ENCODE results near the gene RPS27. TPM values are rescaled to one million over a fixed set of nuclear protein-coding genes. Genes with fewer than 3 reads are reported as not detected.

RPS27 gene
- total and polyA plus RNA-seq, 2 of the 13 experiments (the other 11 are each of a cell fraction or from before 2014, with no cell fraction given), result 3,737 to 9,964 TPM

DNA sequence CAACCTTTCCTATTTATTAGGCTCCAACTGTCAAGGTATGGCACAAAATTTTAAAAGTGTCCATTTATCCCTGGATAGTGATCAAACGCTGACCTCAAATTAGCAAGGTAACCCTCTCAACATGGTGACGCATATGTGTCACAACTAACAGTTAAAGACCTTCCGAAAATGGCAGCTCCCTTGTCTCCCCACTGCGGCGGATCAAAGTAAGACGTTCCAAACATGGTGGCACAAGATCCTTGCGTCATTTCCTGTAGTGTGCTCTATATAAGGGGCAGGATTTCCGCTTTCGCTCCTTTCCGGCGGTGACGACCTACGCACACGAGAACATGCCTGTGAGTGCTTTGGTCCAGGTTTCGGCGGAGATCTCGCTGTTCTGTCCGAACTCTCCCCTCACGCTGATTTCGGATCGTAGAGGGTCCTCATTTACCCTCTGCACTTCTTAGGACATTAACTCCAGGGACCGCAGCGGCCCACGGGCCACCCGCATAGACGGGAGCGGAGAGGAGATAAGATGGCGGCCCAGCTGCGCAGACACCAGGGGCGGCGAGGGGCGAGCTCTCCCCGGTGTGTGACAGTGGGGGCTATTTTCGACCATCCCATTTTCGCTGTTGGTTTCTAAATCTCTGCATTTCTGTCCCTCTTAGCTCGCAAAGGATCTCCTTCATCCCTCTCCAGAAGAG, at the start of gene RPS27 (continued):
- peak; percentile 93; the same call in 1 of the 2 replicates for TF ChIP-seq ZNF678 (CRISPR knock-in tag; IDR thresholded peaks at IDR 0.05)
- no peak for TF ChIP-seq MBD4 (IDR thresholded peaks at IDR 0.05; ENCODE audit: borderline replicate concordance, low read length)
- TF ChIP-seq, protein P1, sequence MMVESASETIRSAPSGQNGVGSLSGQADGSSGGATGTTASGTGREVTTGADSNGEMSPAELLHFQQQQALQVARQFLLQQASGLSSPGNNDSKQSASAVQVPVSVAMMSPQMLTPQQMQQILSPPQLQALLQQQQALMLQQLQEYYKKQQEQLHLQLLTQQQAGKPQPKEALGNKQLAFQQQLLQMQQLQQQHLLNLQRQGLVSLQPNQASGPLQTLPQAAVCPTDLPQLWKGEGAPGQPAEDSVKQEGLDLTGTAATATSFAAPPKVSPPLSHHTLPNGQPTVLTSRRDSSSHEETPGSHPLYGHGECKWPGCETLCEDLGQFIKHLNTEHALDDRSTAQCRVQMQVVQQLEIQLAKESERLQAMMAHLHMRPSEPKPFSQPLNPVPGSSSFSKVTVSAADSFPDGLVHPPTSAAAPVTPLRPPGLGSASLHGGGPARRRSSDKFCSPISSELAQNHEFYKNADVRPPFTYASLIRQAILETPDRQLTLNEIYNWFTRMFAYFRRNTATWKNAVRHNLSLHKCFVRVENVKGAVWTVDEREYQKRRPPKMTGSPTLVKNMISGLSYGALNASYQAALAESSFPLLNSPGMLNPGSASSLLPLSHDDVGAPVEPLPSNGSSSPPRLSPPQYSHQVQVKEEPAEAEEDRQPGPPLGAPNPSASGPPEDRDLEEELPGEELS (CRISPR knock-in tag; IDR thresholded peaks at IDR 0.05), result peak; percentile 43
- no peak for TF ChIP-seq TP53 (CRISPR knock-in tag; conservative IDR thresholded peaks at IDR 0.05)
- TF ChIP-seq SAP130 (CRISPR knock-in tag; IDR thresholded peaks at IDR 0.05; ENCODE audit: low read depth), result peak; percentile 97
- TF ChIP-seq, protein P2, sequence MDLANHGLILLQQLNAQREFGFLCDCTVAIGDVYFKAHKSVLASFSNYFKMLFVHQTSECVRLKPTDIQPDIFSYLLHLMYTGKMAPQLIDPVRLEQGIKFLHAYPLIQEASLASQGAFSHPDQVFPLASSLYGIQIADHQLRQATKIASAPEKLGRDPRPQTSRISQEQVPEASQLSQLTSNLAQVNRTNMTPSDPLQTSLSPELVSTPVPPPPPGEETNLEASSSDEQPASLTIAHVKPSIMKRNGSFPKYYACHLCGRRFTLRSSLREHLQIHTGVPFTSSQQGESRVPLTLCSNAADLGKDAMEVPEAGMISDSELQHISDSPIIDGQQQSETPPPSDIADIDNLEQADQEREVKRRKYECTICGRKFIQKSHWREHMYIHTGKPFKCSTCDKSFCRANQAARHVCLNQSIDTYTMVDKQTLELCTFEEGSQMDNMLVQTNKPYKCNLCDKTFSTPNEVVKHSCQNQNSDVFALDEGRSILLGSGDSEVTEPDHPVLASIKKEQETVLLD (CRISPR knock-in tag; IDR thresholded peaks at IDR 0.05; ENCODE audit: low read depth), result no peak
- peak; percentile 88 for TF ChIP-seq CBX5 (CRISPR knock-in tag; IDR thresholded peaks at IDR 0.05; ENCODE audit: borderline replicate concordance)
- peak; percentile 98 for TF ChIP-seq ZSCAN29 (CRISPR knock-in tag; conservative IDR thresholded peaks at IDR 0.05)
- TF ChIP-seq HNF4G (IDR thresholded peaks at IDR 0.05; ENCODE audit: borderline replicate concordance, low read depth, low read length), result 0 out of 2 replicates have a peak, but pooled peaks have one; percentile 19
- TF ChIP-seq HNF4G (CRISPR knock-in tag; IDR thresholded peaks at IDR 0.05; ENCODE audit: borderline replicate concordance, low read depth), result no peak
- no peak for TF ChIP-seq ZEB1 (IDR thresholded peaks at IDR 0.05; ENCODE audit: insufficient replicate concordance, low read depth)
- TF ChIP-seq, protein P3, sequence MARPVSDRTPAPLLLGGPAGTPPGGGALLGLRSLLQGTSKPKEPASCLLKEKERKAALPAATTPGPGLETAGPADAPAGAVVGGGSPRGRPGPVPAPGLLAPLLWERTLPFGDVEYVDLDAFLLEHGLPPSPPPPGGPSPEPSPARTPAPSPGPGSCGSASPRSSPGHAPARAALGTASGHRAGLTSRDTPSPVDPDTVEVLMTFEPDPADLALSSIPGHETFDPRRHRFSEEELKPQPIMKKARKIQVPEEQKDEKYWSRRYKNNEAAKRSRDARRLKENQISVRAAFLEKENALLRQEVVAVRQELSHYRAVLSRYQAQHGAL (CRISPR knock-in tag; IDR thresholded peaks at IDR 0.05; ENCODE audit: not compliant biosample characterization), result peak; percentile 52
- peak; percentile 80 for TF ChIP-seq ZNF614 (CRISPR knock-in tag; IDR thresholded peaks at IDR 0.05; ENCODE audit: borderline replicate concordance)
- peak; percentile 99 for TF ChIP-seq CREM (IDR thresholded peaks at IDR 0.05)
- TF ChIP-seq CREM (CRISPR knock-in tag; IDR thresholded peaks at IDR 0.05), result peak; percentile 27; the same call in 1 of the 2 replicates
- TF ChIP-seq ZBTB3 (CRISPR knock-in tag; IDR thresholded peaks at IDR 0.05; ENCODE audit: borderline replicate concordance, low read depth), result 0 out of 2 replicates have a peak, but pooled peaks have one; percentile 75
- peak; percentile 71 for TF ChIP-seq CCDC6 (CRISPR knock-in tag; IDR thresholded peaks at IDR 0.05)
- TF ChIP-seq ZNF841 (CRISPR knock-in tag; IDR thresholded peaks at IDR 0.05; ENCODE audit: borderline replicate concordance), result no peak
- no peak for TF ChIP-seq ZSCAN30 (CRISPR knock-in tag; IDR thresholded peaks at IDR 0.05)
- TF ChIP-seq PLSCR1 (CRISPR knock-in tag; IDR thresholded peaks at IDR 0.05; ENCODE audit: borderline replicate concordance), result no peak
- no peak for TF ChIP-seq ZNF569 (CRISPR knock-in tag; IDR thresholded peaks at IDR 0.05; ENCODE audit: borderline replicate concordance)
- TF ChIP-seq NFE2L2 (IDR thresholded peaks at IDR 0.05; ENCODE audit: low read length), result no peak
- TF ChIP-seq ZFYVE20 (CRISPR knock-in tag; IDR thresholded peaks at IDR 0.05; ENCODE audit: borderline replicate concordance, low read depth), result no peak
- TF ChIP-seq, protein P4, sequence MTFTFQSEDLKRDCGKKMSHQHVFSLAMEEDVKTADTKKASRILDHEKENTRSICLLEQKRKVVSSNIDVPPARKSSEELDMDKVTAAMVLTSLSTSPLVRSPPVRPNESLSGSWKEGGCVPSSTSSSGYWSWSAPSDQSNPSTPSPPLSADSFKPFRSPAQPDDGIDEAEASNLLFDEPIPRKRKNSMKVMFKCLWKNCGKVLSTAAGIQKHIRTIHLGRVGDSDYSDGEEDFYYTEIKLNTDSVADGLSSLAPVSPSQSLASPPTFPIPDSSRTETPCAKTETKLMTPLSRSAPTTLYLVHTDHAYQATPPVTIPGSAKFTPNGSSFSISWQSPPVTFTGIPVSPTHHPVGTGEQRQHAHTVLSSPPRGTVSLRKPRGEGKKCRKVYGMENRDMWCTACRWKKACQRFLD (CRISPR knock-in tag; IDR thresholded peaks at IDR 0.05; ENCODE audit: borderline replicate concordance), result peak; percentile 56; the same call in 1 of the 2 replicates
